DOHH2 (cell line): ENCODE measurements around the gene BDKRB2.

Experiments used
- CTCF ChIP-seq: fragments of 200-600 bp; sonication (generic); IDR thresholded peaks from one replicate; pipeline ENCODE4 v1.5.1; 2014; ENCODE audit warnings: antibody characterized with exemption, mild to moderate bottlenecking, low read depth, low read length; ENCODE audit not compliant: poor library complexity, severe bottlenecking
- EZH2phosphoT487 ChIP-seq: fragments of 200-600 bp; sonication (generic); IDR thresholded peaks from 2 replicates; pipeline ENCODE4 v1.6.1; 2017; ENCODE audit warnings: borderline replicate concordance, mild to moderate bottlenecking, antibody characterized with exemption, low read length, moderate library complexity, mixed read lengths

- TF ChIP-seq CTCF = no peak
- no peak for TF ChIP-seq EZH2phosphoT487
Measured at GRCh38 chr14:96281486-96281885, 76.8 kb downstream of the BDKRB2 start.
